NCI-H526 treated with DMSO at 0.1 percent for 48 hours (cell line): ENCODE data around the gene PIR.

Experiments used
- DNase-seq: peaks from one replicate; lab custom pipeline; 2025; lab: John Stamatoyannopoulos, UW

The PIR gene

DNA sequence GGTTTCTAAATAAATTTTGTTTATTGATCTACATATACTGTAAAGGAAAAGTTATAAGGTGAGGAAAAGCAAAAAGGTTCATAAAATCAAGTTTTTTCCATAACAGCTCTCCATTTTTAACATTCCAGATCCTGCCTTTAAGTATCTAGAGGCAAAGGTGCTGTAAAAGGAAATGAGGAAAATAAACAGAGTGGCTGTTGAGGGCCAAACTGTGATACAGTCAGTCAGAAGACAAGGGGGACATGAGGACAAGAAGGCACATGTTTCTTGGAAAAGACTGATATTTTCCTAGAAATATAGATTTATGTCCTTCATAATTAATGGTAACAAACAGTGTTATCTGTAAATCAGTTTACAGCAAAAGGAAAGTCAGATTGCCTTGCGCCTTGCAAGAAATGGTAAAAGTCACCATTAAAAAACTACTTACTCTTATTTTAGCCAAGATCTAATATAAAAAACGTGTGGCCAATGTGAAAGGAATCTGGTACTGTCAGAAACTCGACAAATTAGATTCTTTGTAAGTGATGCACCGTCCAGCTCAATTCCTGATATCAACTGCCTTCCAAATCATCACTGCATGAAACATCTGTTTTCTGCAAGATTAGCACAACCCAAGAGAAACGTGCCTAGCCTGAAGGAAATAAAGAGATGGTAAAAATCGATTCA lies 75.0 kb downstream of the PIR start:
- no peak for DNase-seq

DNA sequence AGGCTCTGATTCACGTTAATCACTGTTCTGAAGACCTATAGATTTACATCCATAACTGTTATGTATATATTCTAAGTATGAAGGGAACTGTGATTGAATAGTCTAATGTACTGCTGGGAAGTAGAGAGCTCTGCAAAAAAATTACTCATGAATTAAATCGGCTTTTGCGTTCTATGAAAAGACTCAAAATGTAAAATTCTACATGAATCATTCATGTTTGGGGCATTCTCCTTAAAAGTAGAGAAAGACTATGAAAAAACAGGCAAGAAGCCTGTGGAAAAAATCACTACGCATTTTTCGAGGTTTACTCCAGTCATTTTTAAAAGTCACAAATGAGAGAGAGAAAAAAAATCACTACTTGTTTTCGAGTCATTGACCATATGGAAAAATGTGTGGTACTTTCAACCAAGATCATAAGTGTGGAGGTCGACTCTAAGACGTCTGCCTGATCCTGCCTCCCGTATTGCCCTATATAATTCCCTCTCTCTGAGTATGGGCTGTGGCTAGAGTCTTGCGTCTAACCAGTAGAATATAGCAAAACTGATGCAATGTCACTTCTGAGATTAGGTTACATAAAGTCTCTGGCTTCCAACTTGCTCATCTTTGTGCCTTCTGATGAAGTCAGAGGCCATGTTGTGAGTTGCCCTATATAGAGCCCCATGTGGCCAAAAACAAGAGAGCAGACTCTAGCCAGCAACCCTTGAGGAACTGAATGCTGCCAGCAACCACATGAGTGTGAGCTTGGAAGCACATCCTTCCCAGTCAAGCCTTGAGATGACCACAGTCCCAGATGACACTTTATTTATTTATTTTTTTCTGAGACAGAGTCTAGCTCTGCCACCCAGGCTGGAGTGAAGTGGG lies 76.8 kb downstream of the PIR start:
- DNase-seq = no peak

GRCh38 chrX:15413101-15413500 lies 80.0 kb downstream of the PIR start:
- DNase-seq = no peak

DNA sequence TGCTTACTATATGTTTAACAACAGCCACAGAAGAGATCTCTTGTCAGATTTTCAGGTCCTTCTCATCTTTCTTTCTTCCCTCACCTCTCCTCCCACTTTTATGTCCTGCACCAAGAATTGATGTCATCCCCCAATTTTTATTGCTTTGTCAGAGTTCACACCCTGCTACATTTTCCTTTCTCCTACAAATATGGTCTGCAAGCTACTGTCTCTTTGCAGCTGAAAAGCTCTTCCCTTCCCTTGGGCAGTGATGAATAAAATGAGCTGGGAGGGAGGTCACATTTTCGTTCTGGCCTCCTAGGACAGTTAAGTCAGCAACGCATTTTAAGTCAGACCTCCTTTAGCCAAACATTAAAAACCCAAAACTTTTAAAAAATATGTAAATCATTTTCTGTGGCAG lies 82.2 kb downstream of the PIR start:
- no peak for DNase-seq

DNA sequence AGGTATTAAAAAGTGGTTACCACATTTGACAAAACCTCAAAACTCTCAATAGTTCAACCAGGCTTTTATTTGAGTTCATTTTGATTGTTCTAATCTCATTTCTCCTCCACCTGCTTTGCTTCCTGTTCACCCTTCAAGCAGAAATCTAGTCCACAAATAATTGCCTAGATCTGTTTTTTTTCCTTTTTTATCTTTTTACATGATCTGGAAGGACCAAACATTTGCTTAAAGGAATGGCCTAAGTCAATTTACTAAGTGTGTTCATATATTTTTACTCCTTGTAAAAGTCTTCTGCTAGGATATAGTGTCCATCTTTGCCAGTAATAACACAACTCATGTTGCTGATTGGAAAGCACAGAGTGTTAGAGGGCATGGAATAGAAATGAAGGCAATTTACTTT lies 82.7 kb downstream of the PIR start:
- no peak for DNase-seq

GRCh38 chrX:15405846-15406245 lies 87.3 kb downstream of the PIR start:
- DNase-seq = no peak

- peak; percentile 23 for DNase-seq
Observed at GRCh38 chrX:15404401-15405096, 88.6 kb downstream of the PIR start.

DNA sequence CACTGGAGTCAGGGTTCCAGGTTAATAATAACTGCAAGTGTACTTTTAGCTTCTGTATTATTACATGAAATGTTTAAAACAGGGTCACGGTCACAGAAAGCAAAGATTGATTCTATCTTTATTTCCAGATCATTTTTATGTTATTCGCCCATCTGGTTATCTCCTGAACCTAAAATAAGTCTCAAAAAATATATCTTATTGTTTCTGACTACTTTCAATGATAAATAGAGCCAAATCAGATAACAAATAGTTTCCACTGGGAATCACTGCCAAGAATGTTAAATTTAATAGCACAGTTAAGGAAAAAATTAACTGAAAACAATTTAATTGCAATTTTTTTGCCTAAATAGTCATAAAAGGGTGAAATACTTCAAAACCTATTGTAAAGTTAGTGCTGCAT lies 91.8 kb downstream of the PIR start:
- DNase-seq = no peak

DNA sequence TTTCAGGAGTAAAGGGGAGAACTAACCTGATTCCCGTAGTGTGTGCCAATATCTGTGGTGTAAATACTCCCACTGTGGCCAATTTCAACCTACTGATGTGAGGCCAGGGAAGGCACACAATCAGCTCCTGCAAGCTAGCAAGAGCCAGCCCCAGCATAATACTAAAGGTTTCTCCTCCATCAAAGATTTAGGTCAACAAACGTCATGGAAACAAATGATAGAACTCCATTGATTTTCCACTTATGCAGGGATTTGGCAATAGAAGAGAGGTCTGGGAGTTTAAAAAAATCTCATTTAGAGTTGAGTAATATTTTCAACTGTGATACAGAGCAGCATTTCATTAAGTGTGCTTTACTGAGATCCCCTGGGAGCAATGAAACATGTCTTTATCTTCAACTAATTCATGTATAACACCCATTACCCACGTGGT lies 93.2 kb downstream of the PIR start:
- no peak for DNase-seq

DNA sequence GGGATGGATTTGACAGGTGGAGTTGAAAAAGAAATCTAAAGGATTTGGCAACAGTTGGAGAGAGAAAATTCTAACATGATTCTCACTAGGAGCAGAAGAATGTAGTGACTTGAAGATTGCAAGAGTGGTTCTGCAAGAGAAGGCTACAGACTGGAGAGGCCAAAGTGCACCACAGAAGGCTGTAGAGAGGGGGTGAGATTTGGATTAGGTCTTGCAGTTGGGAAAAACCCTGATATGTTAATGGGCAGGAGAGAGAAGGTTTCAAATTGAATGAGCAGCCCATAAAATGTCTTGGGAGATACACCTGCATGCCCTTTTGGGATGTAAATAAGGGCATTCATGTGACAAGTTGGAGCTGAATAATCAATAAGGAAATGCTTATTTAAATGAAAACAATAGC lies 94.3 kb downstream of the PIR start:
- no peak for DNase-seq

- no peak for DNase-seq
Observed at GRCh38 chrX:15395789-15396188, 97.3 kb downstream of the PIR start.

DNA sequence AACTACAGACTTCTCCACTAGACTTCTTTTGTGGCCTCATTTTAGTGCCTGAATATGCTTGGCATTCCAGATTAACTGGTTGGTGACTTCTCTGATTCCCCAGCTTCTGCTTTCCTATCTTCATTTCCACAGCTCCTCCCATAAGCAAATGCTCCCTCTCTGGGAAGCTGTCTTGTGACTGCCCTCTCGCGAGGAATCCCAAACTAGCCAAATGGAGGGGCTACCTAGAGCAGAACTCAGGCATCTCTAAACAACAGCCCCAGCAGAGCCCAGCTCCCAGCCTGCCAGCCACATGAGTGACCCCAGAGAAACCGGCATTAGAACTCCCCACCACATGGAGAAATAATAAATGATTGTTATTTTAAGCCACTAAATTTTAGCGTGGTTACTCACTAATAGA lies 101.3 kb downstream of the PIR start:
- no peak for DNase-seq

DNA sequence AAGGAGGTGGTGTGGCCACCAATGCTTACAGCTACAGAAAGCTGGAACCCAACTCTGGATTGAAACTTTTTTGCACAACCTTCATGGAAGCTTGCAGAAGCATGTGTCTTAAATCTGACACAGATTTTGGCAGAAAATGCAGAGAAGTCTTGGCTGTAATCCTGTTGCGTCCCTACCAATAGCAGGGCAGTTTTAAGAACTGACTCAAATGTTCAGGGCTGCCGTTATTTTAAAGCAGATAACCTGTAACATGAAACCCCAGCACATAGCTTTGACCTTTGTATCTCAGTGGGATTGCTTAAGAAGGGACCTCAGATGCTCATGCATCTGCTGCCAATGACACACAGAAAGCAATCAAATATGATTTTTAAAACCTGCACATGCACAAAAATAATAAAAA lies 108.8 kb downstream of the PIR start, which contains the start of gene VEGFD:
TSS of gene VEGFD (minus strand) at position 110 of the 400 bp plus-strand sequence. CDS start 467 bp downstream, outside the sequence.
- no peak for DNase-seq

- DNase-seq = no peak
Observed at GRCh38 chrX:15382813-15383212, 110.3 kb downstream of the PIR start.

GRCh38 chrX:15376956-15377355 lies 116.2 kb downstream of the PIR start:
- DNase-seq = no peak

DNA sequence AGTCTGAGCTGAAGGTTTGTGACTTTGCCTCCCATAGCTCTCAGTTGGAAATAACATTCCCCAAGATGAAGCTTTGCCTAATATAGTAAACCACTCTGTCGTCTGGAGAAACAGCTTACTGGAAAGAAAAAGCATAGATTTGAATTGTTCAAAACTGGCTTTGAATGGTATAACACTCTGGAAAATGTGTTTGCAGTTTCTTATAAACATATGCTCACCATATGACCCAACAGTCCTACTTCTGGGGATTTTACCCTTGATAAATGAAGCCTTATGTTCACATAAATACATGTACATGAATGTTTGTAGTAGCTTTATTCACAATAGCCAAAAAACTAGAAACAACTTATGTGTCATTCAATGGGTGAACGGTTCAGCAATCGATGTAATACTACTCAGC lies 119.2 kb downstream of the PIR start:
- no peak for DNase-seq

GRCh38 chrX:15366506-15367352 lies 126.4 kb downstream of the PIR start:
- DNase-seq = no peak

GRCh38 chrX:15359701-15360100 lies 133.4 kb downstream of the PIR start:
- DNase-seq = no peak

GRCh38 chrX:15358533-15358932 lies 134.6 kb downstream of the PIR start:
- DNase-seq = peak; percentile 15

DNA sequence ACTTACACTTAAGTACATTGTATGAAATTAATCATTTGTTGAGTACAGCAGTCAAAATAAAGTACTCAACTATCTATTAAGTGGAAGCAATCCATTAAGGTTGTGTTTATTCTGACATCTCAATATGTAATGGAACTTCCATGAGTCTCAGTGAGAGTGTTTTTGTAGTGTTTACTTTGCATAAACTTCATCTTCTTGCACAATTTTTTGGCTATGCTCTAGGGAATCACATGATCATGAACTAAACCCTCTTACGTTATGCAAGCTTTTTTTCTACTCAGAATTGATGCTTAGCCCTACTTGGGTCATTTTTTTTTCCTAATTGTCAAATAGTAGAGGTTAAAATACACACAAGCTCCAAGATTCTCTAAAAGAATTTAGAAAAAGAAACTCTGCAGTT lies 136.7 kb downstream of the PIR start:
- no peak for DNase-seq

DNA sequence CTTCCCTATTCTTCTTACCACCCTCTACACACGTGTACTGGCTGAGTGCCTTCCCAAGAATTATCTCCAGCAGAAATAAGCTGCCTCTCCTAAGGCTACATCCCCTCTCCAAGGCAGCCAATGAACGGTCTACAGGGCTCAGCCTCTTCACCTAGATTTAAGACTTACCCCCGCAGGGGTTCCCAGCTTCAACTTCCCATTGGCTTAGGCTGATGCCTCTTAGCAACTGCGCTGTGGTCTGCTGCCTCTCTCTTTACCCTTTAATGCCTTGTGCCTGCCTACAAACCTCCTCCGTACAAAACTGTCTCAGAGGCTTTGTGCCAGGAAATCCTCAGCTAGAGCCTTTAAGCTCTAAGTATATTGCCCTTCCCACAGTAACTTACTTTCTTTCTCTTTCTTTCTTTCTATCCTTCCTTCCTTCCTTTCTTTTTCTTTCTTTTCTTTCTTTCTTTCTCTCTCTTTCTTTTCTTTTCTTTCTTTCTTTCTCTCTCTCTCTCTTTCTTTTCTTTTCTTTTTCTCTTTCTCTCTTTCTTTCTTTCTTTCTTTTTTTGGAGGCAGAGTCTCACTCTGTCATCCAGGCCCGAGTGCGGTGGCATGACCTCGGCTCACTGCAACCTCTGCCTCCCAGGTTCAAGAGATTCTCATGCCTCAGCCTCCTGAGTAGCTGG lies 142.7 kb downstream of the PIR start:
- DNase-seq = no peak
